Measurements from ENCODE around the gene TMED4.

The TMED4 gene

DNA sequence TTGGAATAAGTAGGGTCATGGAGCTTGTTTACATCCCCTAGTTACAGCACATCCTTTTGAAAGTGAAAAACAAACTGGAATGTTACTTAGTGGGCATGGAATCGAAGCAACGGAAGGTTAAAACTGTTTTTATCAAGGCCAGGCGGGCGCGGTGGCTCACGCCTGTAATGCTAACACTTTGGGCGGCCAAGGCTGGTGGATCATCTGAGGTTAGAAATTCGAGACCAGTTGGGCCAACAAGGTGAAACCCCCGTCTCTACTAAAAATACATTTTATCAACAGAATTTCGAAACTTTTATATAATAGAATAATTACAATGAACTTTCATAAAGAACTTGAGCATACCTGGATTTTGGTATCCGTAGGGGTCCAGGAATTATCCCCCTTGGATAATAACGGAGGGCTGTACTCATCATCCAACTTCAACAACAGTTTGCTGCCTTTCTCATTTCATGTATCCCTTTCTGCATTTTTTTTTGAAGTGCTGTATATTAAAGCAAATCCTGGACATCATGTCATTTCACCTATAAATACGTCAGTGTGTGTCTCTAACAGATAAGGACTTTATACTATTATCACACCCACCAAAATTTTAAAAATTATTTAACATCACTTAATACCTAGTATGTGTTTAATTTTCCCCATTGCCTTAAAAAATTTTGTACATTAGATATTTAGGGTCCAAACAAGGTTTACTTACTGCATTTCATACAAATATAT, 1.3 kb upstream of the TMED4 start:
- Histone ChIP-seq H3K36me3 (ENCODE audit: control insufficient read depth, insufficient read depth, low read length) (peaks cover 5% of the 10 kb centered on the region; the same call in 1 of the 2 replicates), H3K4me1 (ENCODE audit: control insufficient read depth, insufficient read depth, low read length) (peaks cover 2% of the 10 kb centered on the region; the same call in 1 of the 2 replicates), H3K27ac (ENCODE audit: low read length) (no peak overlapping the region), H3K4me3 (ENCODE audit: low read length) (no peak overlapping the region; the same call in 1 of the 2 replicates), H3K27me3 (ENCODE audit: control insufficient read depth, insufficient read depth, low read length) (no peaks in the 10 kb centered on the region), H3K9me3 (ENCODE audit: control insufficient read depth, insufficient read depth, low read length) (no peaks in the 10 kb centered on the region)
- no CpG with 5 or more reads among the region's 13 CpGs for WGBS (ENCODE audit: insufficient coverage, insufficient read length)
- no peak for DNase-seq (ENCODE audit: low read depth, low spot score)

DNA sequence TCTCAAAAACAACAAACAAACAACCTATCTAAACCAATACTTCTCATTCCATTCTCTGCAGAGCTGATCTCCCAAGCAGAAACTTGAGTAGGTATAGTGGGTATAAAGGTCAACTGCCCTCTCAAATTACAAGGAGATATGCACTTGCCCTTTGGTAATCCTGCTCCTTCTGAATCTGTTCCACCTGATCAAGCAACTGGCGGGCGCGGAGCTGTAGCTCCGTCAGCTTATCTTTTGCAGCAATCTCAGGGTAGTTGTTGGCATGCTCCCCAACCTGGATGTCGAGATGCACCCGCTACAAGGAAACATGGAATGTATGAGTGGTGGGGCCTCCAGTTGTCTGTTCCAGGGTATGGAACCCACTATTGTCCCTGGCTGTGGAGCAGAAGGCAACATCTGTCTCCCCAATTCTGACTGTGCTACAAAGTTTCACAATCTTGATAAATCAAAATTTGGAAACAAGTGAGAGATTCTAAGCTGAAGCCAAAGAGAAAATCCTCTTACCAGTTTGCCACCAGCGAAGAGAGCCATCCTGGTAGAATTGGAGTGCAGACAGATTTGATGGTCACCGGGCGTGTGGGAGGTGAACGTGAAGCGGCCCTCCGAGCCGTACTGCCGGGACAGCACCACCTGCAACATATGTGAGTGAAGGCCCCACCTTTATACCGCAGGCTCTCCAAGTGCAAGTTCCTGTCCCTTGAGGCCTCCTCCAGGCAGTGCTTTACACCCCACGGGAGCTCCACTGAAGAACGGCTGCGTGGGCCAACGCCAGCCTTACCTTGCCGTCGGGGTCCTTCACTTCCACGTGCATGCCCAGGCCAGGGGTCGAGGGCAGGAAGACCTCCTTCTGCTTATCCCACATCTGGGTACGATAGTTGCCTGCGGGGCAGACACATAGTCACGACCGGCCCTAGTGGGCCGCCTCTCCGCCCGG, 819 bp downstream of the TMED4 start:
- Histone ChIP-seq H3K27ac (ENCODE audit: low read length) (no peak overlapping the region), H3K4me3 (ENCODE audit: low read length) (peak overlapping the region; percentile 64; the same call in 1 of the 2 replicates), H3K4me1 (ENCODE audit: control insufficient read depth, insufficient read depth, low read length) (peaks cover 2% of the 10 kb centered on the region; the same call in 1 of the 2 replicates), H3K9me3 (ENCODE audit: control insufficient read depth, insufficient read depth, low read length) (no peaks in the 10 kb centered on the region), H3K27me3 (ENCODE audit: control insufficient read depth, insufficient read depth, low read length) (no peaks in the 10 kb centered on the region), H3K36me3 (ENCODE audit: control insufficient read depth, insufficient read depth, low read length) (peaks cover 5% of the 10 kb centered on the region; the same call in 1 of the 2 replicates)
- DNase-seq (ENCODE audit: low read depth, low spot score): no peak
- WGBS (ENCODE audit: insufficient coverage, insufficient read length): no CpG with 5 or more reads among the region's 30 CpGs

DNA sequence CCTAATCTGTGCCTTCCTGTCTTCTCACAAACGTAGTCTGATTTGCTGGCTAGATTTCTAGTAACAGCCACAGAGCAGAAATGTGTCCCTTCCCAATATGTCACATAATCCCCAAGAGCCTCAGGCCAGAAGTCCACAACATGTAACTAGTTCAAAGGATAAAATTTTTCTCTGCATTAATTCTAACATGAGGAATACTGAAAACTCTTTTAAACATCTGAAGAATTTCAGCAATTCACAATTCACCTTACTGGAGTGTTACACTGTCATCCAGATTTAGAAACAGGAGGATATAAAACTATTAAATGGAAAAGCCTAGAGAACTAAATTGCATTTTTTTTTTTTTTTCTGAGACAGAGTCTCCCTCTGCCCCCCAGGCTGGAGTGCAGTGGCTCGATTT, 5.8 kb downstream of the TMED4 start:
- H3K27me3 ChIP-seq (ENCODE audit: control insufficient read depth, insufficient read depth, low read length): no peaks in the 10 kb centered on the region
- no peak for DNase-seq (ENCODE audit: low read depth, low spot score)
- peaks cover 2% of the 10 kb centered on the region for H3K4me1 ChIP-seq (ENCODE audit: control insufficient read depth, insufficient read depth, low read length)
- H3K27ac ChIP-seq (ENCODE audit: low read length): no peak overlapping the region
- WGBS (ENCODE audit: insufficient coverage, insufficient read length): no CpG with 5 or more reads among the region's 2 CpGs
- H3K9me3 ChIP-seq (ENCODE audit: control insufficient read depth, insufficient read depth, low read length): no peaks in the 10 kb centered on the region
- H3K36me3 ChIP-seq (ENCODE audit: control insufficient read depth, insufficient read depth, low read length): peaks cover 19% of the 10 kb centered on the region
- no peak overlapping the region for H3K4me3 ChIP-seq (ENCODE audit: low read length)

DNA sequence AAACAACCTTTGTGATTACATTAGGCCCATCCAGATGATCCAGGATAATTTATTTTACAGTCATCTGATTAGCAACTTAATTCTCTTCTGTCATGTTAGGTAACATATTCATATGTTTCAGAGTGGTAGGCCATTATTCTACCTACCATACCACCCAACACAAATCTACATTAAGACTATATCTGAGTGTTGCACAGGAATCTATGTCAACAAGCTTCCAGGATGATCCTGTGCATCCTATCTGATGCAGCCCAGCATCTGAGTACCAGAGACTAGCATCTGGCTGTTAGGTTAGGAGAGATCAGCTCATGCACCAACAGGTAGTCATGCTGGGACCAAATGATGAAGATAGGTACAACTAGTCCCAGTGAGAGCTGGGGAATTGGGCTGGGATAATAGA, 7.0 kb downstream of the TMED4 start:
- Histone ChIP-seq H3K9me3 (ENCODE audit: control insufficient read depth, insufficient read depth, low read length) (no peaks in the 10 kb centered on the region), H3K36me3 (ENCODE audit: control insufficient read depth, insufficient read depth, low read length) (peaks cover 26% of the 10 kb centered on the region), H3K4me3 (ENCODE audit: low read length) (no peak overlapping the region), H3K4me1 (ENCODE audit: control insufficient read depth, insufficient read depth, low read length) (no peaks in the 10 kb centered on the region; the same call in none of the 2 replicates), H3K27ac (ENCODE audit: low read length) (no peak overlapping the region), H3K27me3 (ENCODE audit: control insufficient read depth, insufficient read depth, low read length) (no peaks in the 10 kb centered on the region)
- DNase-seq (ENCODE audit: low read depth, low spot score): no peak

DNA sequence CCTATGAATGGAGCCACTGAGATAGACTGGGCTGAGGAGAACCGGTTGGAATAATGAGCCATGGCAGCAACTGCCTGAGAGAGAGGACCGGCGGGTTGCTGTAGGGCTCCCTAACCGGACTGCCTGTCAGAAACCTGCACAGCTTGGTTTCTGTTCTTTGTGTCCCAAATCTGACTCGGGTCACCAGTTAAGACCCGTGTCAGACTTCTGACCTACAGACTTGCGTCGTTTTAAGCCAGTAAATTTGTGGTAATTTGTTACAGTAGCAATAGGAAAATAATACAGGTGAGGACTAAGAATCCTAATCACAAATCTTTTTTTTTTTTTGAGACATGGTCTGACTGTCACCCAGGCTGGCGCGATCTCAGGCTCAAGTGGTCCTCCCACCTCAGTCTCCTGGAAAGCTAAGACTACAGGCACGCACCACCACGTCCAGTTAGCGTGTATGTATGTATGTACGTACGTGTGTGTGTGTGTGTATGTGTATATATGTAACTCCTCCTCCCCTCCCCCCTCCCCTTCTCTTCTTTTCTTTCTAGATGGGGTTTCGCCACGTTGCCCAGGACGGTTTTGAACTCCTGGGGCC, 7.7 kb downstream of the TMED4 start:
- DNase-seq (ENCODE audit: low read depth, low spot score): no peak
- Histone ChIP-seq H3K4me3 (ENCODE audit: low read length) (peak overlapping the region; percentile 71; the same call in 1 of the 2 replicates), H3K27me3 (ENCODE audit: control insufficient read depth, insufficient read depth, low read length) (no peaks in the 10 kb centered on the region), H3K36me3 (ENCODE audit: control insufficient read depth, insufficient read depth, low read length) (peaks cover 30% of the 10 kb centered on the region), H3K9me3 (ENCODE audit: control insufficient read depth, insufficient read depth, low read length) (no peaks in the 10 kb centered on the region), H3K4me1 (ENCODE audit: control insufficient read depth, insufficient read depth, low read length) (no peaks in the 10 kb centered on the region; the same call in none of the 2 replicates), H3K27ac (ENCODE audit: low read length) (no peak overlapping the region)
- WGBS (ENCODE audit: insufficient coverage, insufficient read length): no CpG with 5 or more reads among the region's 18 CpGs

DNA sequence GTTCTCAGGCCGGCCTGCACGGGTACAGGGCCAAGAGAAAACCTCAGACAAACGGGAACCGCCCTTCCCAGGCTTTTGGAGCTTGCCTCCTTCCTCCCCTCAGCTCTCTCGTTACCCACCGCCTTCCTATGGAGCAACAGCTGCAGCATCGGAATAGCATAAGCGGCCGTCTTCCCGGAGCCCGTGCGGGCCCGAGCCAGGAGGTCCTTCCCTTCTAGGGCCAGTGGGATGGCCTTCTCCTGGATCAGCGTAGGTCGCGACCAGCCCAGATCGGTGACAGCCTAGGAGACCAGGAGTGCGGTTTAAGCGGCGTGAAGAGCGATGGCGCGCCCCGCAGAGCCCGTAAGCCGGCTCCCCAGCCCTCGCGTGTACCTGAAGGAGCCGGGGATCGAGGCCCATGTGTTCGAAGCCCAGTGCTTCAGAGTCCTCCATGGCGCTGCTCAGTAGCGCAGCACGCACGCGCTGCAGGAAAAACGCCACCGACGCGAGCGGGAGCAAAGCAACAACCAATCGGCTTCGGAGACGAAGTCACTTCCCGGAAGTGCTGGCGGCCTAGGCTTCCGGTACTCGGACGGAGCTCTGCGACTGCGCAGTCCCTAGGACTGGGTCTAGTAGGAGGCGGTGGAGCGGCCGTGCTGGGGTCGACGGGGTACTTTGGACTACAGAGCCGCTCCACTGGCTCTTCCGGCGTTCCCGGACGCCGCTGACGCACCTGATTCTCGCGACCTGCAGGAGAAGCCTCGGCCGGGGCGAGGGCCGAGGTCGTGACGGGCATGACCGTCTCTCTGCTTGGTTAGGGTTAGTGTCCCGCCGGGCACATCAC, 8.4 kb downstream of the TMED4 start, which contains the start of gene DDX56:
Gene DDX56 (minus strand): TSS at position 445 of the 823 bp plus-strand sequence. CDS start 13 bp downstream, at position 432.
- WGBS (ENCODE audit: insufficient coverage, insufficient read length): no CpG with 5 or more reads among the region's 74 CpGs
- peak; percentile 92 for DNase-seq (ENCODE audit: low read depth, low spot score)
- Histone ChIP-seq H3K27ac (ENCODE audit: low read length) (no peak within 1 kb of the TSS), H3K27me3 (ENCODE audit: control insufficient read depth, insufficient read depth, low read length) (no peaks in the 10 kb centered on the region), H3K4me1 (ENCODE audit: control insufficient read depth, insufficient read depth, low read length) (no peaks in the 10 kb centered on the region; the same call in none of the 2 replicates), H3K36me3 (ENCODE audit: control insufficient read depth, insufficient read depth, low read length) (peaks cover 35% of the 10 kb centered on the region), H3K9me3 (ENCODE audit: control insufficient read depth, insufficient read depth, low read length) (no peaks in the 10 kb centered on the region), H3K4me3 (ENCODE audit: low read length) (peak within 1 kb of the TSS; percentile 71)

DNA sequence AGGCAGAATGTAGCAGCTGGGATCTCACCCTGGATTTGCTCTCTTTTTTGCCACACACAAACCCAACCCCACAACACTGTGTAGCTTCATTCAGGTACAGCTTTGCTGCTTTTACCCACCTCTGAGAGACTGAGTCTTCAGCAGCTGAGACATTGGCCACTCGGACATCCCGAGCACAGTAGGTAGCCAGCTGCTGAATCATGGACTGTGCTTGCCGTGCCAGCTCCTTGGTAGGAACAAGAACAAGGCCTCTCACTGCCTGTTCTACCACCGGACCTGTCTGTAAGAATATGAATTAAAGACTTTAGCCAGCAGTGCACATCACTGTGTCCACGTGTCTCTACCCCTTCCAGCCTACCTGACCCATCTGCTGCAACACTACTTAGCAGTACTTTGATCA, 9.3 kb downstream of the TMED4 start:
- Histone ChIP-seq H3K36me3 (ENCODE audit: control insufficient read depth, insufficient read depth, low read length) (peaks cover 44% of the 10 kb centered on the region), H3K27me3 (ENCODE audit: control insufficient read depth, insufficient read depth, low read length) (no peaks in the 10 kb centered on the region), H3K27ac (ENCODE audit: low read length) (no peak overlapping the region), H3K9me3 (ENCODE audit: control insufficient read depth, insufficient read depth, low read length) (no peaks in the 10 kb centered on the region), H3K4me1 (ENCODE audit: control insufficient read depth, insufficient read depth, low read length) (no peaks in the 10 kb centered on the region; the same call in none of the 2 replicates), H3K4me3 (ENCODE audit: low read length) (peak overlapping the region; percentile 71; the same call in 1 of the 2 replicates)
- no peak for DNase-seq (ENCODE audit: low read depth, low spot score)
- no CpG with 5 or more reads among the region's 5 CpGs for WGBS (ENCODE audit: insufficient coverage, insufficient read length)

DNA sequence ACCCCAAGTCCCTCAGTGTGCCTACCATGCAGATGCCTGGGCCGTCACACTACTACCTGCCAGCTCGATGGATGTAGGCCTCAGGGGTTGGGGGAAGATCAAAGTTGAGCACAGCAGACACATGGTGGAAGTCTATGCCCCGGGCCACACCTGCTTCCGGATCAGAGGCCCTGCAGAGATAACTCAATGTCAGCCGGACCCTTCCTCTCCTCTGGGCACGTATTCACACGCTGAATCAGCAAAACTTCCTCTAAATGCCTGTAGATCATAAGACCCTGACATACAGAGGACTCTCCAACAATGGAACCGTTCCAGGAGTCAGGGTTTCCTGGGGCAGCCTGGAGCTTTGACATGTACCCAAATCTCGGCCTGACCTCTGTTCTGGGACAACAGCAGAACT, 12.1 kb downstream of the TMED4 start:
- no peaks in the 10 kb centered on the region; the same call in 1 of the 2 replicates for H3K4me1 ChIP-seq (ENCODE audit: control insufficient read depth, insufficient read depth, low read length)
- no peak overlapping the region for H3K4me3 ChIP-seq (ENCODE audit: low read length)
- WGBS (ENCODE audit: insufficient coverage, insufficient read length): no CpG with 5 or more reads among the region's 9 CpGs
- H3K9me3 ChIP-seq (ENCODE audit: control insufficient read depth, insufficient read depth, low read length): no peaks in the 10 kb centered on the region
- no peak for DNase-seq (ENCODE audit: low read depth, low spot score)
- peaks cover 57% of the 10 kb centered on the region for H3K36me3 ChIP-seq (ENCODE audit: control insufficient read depth, insufficient read depth, low read length)
- H3K27ac ChIP-seq (ENCODE audit: low read length): no peak overlapping the region
- no peaks in the 10 kb centered on the region for H3K27me3 ChIP-seq (ENCODE audit: control insufficient read depth, insufficient read depth, low read length)

DNA sequence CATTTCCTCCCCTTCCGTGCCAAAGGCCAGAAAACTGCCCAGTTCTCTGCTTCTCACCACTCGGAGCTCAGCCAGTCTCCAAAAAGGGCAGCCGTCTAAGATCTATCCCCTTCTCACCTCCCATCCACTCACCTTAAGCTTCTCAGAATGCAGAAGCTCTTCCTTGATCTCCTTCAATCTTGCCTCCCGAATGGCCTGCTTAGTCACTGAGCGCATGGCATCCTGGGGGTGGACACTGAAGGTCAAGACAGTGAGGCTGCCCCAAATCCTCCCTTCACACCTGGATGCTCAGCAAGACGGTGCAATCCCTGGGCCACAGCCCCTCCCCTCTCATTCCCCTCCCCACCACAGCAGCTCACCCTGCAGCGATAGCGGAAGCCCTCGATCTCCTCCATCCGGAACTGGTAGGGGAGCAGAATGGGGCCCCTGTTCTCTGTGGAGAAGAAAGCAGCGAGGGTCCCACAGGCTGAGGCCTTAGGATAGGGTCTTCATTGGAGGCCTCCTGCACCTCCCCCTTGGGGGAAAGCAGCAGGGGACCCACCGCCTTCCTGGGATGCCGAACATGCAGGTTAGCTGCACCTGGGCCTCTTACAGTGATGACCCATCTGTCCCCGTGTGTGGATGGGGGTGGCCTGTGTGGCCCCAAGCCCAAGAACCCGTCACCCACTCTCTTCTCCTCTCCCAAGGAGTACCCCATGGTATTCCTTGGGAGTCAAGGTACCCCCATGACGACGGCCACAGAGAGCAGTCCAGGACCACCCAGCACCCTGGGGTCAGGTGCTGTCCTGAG, 13.1 kb downstream of the TMED4 start:
- H3K27ac ChIP-seq (ENCODE audit: low read length): no peak overlapping the region
- DNase-seq (ENCODE audit: low read depth, low spot score): no peak
- no peak overlapping the region for H3K4me3 ChIP-seq (ENCODE audit: low read length)
- peaks cover 64% of the 10 kb centered on the region for H3K36me3 ChIP-seq (ENCODE audit: control insufficient read depth, insufficient read depth, low read length)
- no peaks in the 10 kb centered on the region for H3K4me1 ChIP-seq (ENCODE audit: control insufficient read depth, insufficient read depth, low read length)
- H3K27me3 ChIP-seq (ENCODE audit: control insufficient read depth, insufficient read depth, low read length): no peaks in the 10 kb centered on the region
- no peaks in the 10 kb centered on the region for H3K9me3 ChIP-seq (ENCODE audit: control insufficient read depth, insufficient read depth, low read length)
- no CpG with 5 or more reads among the region's 17 CpGs for WGBS (ENCODE audit: insufficient coverage, insufficient read length)

All from iPS DF 6.9 (cell line).